GM18951 (cell line): ENCODE measurements around the gene VEPH1.

ENCODE experiments used
- POLR2A ChIP-seq: IDR thresholded peaks from 4 replicates; pipeline ENCODE4 v1.6.1; 2011; ENCODE audit warnings: mild to moderate bottlenecking; ENCODE audit not compliant: insufficient read length, insufficient read depth; ENCODE audit errors: extremely low read depth
- in situ Hi-C: fragments of 300-500 bp; cut with MboI; formaldehyde crosslinking; loops from one replicate; pipeline ENCODE4 v1.12.0; 2022; ENCODE audit warnings: low sequenced_read_pairs, mixed read lengths, inconsistent platforms; ENCODE audit not compliant: unreplicated experiment

Gene VEPH1

DNA sequence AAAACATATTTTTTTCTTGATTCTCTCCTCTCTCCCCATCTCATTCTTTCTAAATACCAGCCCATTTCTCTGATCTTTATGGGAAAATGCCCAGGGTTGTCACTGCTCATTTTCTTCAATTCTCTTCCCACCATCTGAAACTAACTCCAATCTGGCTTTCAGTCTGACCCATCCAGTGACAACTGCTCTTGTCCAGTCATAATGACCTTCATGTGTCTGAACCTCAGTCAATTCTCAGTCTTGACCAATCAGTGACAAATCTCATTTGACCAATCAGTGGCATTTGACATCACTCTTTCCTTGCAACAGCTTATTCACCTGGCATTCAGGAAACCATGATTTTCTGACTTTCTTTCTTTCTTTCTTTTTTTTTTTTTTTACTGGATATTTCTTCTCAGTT lies 15.1 kb downstream of the VEPH1 start:
- no peak for TF ChIP-seq POLR2A

GRCh38 chr3:157487339-157487738 lies 15.9 kb downstream of the VEPH1 start:
- in situ Hi-C loops: no loop called here
- TF ChIP-seq POLR2A: no peak

More for the DNA sequence above, 15.1 kb downstream of the VEPH1 start:
- in situ Hi-C loops: no loop called here

GRCh38 chr3:157479464-157480243 lies 23.6 kb downstream of the VEPH1 start:
- no peak for TF ChIP-seq POLR2A
- in situ Hi-C loops: no loop called here

- TF ChIP-seq POLR2A: no peak
Measured at GRCh38 chr3:157477441-157477840, 25.8 kb downstream of the VEPH1 start.

GRCh38 chr3:157475921-157476414 lies 27.2 kb downstream of the VEPH1 start:
- in situ Hi-C loops: no loop called here

More at GRCh38 chr3:157477441-157477840, 25.8 kb downstream of the VEPH1 start:
- in situ Hi-C loops: no loop called here

GRCh38 chr3:157472648-157473047 lies 30.6 kb downstream of the VEPH1 start:
- TF ChIP-seq POLR2A: no peak
- in situ Hi-C loops: no loop called here

More at GRCh38 chr3:157475921-157476414, 27.2 kb downstream of the VEPH1 start:
- TF ChIP-seq POLR2A: no peak

- in situ Hi-C loops: no loop called here
- TF ChIP-seq POLR2A: no peak
Measured at GRCh38 chr3:157471064-157471463, 32.2 kb downstream of the VEPH1 start.

DNA sequence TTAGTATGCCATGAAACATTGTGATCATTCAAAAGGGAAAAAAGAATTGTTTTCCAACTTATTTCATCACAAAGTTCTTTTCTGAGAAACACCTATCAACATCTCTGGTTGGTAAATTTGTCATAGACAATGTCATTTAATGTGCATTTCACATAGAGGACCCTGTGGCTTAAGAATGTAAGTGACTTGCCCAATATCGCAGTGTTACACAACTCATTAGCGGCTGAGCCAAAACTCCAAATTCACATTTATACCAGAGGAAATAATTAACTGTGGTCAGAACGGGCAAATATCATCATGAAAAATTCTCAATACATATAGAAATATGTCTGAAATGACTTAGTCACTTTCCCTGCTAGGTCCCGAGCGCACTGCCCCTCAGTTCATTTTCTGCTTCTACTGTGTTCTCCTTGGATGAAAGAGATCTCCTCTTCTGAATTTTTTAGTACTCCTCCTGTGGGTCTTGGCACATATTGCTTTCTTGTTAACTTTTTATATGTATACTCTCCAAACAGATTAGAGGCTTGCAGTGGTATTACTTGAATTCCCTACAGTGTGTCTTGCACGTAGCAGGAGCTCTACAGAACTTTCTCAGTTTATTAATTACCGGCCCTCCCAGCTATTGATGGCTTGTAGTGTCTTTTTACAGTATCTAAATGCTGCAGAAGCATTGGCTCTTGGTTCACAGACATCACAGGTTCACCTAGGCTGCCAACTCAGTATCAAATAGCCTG lies 33.5 kb downstream of the VEPH1 start:
- TF ChIP-seq POLR2A: no peak
- in situ Hi-C loops: no loop called here

- in situ Hi-C loops: no loop called here
- TF ChIP-seq POLR2A: no peak
Measured at GRCh38 chr3:157467200-157467599, 36.0 kb downstream of the VEPH1 start.

GRCh38 chr3:157465741-157466140 lies 37.5 kb downstream of the VEPH1 start:
- in situ Hi-C loops: no loop called here
- TF ChIP-seq POLR2A: no peak

- in situ Hi-C loops: no loop called here
- no peak for TF ChIP-seq POLR2A
Measured at GRCh38 chr3:157464321-157464720, 38.9 kb downstream of the VEPH1 start.

GRCh38 chr3:157463816-157464215 lies 39.4 kb downstream of the VEPH1 start:
- in situ Hi-C loops: no loop called here
- no peak for TF ChIP-seq POLR2A

- in situ Hi-C loops: no loop called here
- TF ChIP-seq POLR2A: no peak
Measured at GRCh38 chr3:157460253-157460652, 43.0 kb downstream of the VEPH1 start.

- in situ Hi-C loops: no loop called here
Measured at GRCh38 chr3:157459706-157460105, 43.5 kb downstream of the VEPH1 start.

More at GRCh38 chr3:157459706-157460105, 43.5 kb downstream of the VEPH1 start:
- TF ChIP-seq POLR2A: no peak
